ENCODE measurements around the gene FMNL3. TPM values are rescaled to one million over a fixed set of nuclear protein-coding genes. Genes with fewer than 3 reads are reported as not detected.

Gene FMNL3
- total RNA-seq, 2 donors from 2014 or later = 19.9 to 33.8 TPM

DNA sequence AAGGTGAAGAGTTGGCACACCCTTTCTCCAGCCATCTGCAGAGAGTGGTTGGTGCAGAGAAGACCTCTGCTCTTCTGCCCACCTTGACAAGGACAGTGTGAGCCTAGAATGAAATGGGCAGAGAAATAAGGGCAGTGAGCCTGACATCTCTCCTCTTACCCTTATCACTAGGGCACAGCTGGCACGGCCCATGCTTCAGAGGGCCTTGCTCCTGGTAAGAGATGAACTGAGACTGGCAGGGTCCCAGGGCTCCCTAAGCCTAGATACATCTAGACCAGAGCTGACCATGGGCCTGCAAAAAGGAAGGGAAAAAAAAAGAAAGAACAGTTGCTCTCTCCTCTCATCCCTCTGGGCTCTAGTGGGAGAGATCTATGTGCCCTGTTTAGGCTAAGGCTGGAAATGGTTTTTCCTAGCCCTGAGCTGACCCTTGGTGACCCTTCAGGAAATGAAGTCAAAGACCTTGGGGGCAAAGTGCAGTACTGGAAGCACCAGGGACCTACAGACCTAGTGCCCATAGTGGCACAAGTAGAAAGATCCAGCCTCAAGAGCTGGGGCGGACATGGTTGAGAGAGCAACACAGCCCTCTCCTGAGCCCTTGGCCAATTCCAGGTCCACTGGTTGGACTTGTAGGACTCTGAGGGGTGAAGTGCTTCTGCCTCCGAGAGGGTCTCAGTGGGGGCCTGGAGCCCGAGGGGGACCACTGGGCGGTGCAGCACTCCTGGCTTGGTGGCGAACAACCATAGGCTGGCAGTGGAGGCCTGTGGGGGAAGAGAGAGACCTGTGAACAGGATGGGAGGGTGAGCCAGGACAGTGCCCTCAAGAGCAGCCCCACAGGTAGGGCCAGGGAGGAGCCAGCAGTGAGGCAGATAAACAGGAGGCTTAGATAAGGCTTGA, 61.8 kb downstream of the FMNL3 start:
- Mint-ChIP-seq H3K27ac (peak overlapping the region; percentile 57), H3K36me3 (ENCODE audit: low read depth) (peaks cover 66% of the 10 kb centered on the region), H3K4me3 (no peak overlapping the region), H3K9me3 (no peaks in the 10 kb centered on the region), H3K27me3 (no peaks in the 10 kb centered on the region), H3K4me1 (peaks cover 17% of the 10 kb centered on the region)
- ATAC-seq (replicated peaks) = no peak

DNA sequence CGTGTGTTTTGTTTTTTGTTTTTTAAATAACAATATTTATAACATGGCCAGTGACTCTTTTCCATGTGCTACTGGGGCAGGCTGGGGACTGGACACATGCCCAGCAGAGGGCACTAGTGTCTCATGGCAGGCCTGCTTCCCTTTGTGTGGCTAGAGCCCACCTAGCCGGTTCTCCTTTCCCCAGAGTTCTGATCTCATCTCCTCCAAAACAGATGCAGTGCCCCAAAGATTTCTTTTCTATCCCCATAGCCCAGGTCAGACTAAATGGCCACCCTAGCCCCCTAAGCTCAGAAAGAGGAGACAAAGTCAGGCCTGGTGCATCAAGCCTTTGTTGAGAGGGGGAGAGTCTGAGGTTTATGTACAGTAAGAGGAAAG, 62.6 kb downstream of the FMNL3 start:
- no peaks in the 10 kb centered on the region for H3K27me3 Mint-ChIP-seq
- H3K4me1 Mint-ChIP-seq = peaks cover 17% of the 10 kb centered on the region
- H3K9me3 Mint-ChIP-seq = no peaks in the 10 kb centered on the region
- peak; percentile 90 for ATAC-seq (replicated peaks)
- peak overlapping the region; percentile 57 for H3K27ac Mint-ChIP-seq
- H3K36me3 Mint-ChIP-seq (ENCODE audit: low read depth) = peaks cover 58% of the 10 kb centered on the region
- no peak overlapping the region for H3K4me3 Mint-ChIP-seq

DNA sequence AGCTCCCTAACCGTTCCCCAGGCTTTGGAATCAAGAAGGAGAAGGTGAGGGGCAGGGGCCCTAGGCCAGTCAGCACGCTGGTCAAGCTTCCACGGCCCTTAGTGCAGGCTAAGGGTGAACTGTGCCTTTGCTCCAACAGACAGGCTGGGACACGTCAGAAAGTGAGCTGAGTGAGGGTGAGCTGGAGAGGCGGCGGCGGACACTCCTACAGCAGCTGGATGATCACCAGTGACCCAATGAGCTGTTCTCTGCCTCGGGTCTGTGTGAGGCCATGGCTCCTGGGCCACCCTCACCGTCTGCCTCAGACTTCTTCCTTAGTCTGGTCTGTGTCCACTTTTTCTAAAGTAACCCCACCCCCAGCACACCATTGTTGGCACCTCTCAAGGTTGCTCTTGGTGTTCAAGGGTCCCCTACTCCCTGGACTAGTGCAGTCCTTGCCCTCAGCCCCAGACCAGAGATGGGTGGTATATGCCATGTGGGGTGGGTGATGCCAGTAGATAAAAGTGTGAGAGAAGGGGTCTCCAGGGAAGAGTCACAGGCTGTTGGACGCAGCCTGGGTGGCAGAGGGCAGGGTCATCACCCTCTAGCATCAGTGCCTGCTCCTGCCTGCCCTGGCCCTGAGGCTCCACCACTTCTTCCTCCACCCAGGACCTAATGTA, 63.1 kb downstream of the FMNL3 start:
- Mint-ChIP-seq H3K4me3 (no peak overlapping the region), H3K36me3 (ENCODE audit: low read depth) (peaks cover 53% of the 10 kb centered on the region), H3K27ac (peak overlapping the region; percentile 57), H3K4me1 (peaks cover 13% of the 10 kb centered on the region), H3K27me3 (no peaks in the 10 kb centered on the region), H3K9me3 (no peaks in the 10 kb centered on the region)
- peak; percentile 4 for ATAC-seq (replicated peaks)

DNA sequence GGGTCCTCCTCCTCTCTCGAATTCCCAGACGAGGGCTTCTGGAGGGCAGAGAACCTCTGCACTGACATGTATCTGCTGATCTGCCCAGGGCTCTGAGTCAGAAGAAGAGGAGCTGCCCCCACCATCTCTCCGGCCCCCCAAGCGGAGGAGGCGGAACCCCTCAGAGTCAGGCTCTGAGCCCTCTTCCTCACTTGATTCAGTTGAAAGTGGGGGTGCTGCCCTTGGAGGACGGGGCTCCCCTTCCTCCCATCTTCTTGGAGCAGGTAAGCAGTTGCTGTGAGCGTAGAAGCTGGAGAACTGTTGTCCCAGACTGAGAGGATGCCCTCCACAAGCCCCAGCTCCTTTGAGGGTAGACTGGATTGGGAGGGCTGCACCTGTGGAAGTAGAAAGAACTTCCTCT, 64.1 kb downstream of the FMNL3 start:
- Mint-ChIP-seq H3K4me1 (peaks cover 9% of the 10 kb centered on the region), H3K27me3 (no peaks in the 10 kb centered on the region), H3K27ac (no peak overlapping the region)

DNA sequence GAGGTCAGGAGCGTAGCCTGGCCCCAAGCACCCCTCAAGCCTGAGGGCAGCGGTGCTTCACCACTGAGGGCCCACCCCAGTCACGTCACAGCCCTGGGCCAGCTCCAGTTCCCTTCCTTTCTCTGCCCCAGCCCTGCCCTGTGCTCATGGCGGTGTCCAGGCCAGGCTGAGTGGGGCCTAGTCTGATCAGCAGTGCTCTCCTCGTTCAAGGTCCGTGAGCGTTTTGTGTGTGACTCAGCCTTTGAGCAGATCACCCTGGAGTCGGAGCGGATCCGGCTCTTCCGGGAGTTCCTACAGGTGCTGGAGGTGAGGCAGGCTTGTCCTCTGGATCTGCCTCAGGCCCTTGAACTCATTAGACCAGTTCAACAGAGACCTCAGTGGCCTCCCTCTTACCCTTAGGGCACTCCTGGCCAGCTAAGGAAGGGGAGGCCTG, 64.8 kb downstream of the FMNL3 start:
- Mint-ChIP-seq H3K36me3 (ENCODE audit: low read depth) (peaks cover 36% of the 10 kb centered on the region), H3K4me3 (no peak overlapping the region), H3K4me1 (peaks cover 9% of the 10 kb centered on the region), H3K27ac (no peak overlapping the region), H3K9me3 (no peaks in the 10 kb centered on the region), H3K27me3 (no peaks in the 10 kb centered on the region)
- ATAC-seq (replicated peaks) = no peak

More for the DNA sequence above, 64.1 kb downstream of the FMNL3 start:
- no peak for ATAC-seq (replicated peaks)
- Mint-ChIP-seq H3K36me3 (ENCODE audit: low read depth) (peaks cover 43% of the 10 kb centered on the region), H3K9me3 (no peaks in the 10 kb centered on the region), H3K4me3 (no peak overlapping the region)

DNA sequence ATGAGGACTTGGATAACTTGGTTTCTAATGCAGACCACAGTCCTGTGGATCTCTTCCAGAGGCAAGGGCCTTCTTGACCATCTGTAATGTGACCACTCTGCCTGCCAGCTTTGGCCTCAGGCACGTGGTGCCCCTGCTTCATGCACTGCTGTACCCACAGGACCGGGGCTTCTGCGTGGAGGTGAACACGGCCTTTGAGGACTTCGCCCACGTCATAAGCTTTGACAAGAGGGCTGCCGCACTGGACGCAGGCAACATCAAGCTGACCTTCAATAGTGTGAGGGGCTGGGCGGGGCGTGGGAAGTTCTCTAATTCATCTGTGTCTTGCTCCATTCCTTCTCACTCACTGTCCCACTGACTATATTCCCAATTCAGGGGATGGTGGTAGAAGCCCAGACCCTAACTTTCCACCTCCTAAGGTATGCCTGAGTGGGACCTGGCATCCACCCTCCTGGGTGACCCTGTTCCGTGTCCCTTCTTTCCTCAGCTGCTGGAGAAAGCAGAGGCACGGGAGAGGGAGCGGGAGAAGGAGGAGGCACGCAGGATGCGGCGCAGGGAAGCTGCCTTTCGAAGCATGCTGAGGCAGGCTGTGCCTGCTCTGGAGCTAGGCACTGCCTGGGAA, 65.3 kb downstream of the FMNL3 start:
- no peaks in the 10 kb centered on the region for H3K27me3 Mint-ChIP-seq
- H3K4me3 Mint-ChIP-seq = no peak overlapping the region
- H3K36me3 Mint-ChIP-seq (ENCODE audit: low read depth) = peaks cover 30% of the 10 kb centered on the region
- H3K9me3 Mint-ChIP-seq = no peaks in the 10 kb centered on the region
- no peak for ATAC-seq (replicated peaks)
- peaks cover 15% of the 10 kb centered on the region for H3K4me1 Mint-ChIP-seq
- H3K27ac Mint-ChIP-seq = no peak overlapping the region

DNA sequence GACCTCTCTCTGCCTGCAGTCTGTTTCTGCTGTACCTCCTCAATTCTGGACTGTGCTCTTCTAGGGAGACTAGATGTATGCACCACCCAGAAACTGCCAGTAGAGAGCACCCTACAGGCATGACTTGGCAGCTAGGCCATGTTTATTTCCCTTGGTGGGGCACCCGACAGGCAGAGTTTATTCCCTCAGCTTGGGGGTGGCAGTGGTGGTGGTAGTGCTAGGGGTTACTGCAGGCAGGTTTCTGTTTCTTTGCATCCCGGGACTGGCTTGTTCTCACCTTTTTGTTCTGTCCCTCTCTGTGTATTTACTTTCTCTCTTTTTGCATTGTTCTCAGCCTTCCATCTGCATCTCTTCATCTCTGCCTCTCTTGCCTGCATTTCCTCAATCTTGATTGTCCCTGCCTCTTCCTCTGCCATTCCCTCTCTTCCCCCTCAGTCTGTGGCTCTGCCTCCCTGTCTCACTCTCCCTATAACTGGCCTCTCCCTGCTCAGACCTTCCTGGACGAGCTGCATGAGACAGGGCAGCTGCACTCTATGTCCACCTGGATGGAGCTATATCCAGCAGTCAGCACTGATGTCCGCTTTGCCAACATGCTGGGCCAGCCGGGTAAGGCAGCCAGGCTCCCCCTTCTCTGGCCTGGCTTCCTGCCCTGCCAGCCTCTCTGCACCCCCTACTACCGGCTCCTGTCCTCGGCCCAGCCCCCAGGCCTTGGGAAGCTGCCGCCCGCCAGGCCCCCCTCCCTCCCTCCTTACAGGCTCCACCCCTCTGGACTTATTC, 70.0 kb downstream of the FMNL3 start:
- H3K4me3 Mint-ChIP-seq = no peak overlapping the region
- H3K36me3 Mint-ChIP-seq (ENCODE audit: low read depth) = no peaks in the 10 kb centered on the region
- H3K27me3 Mint-ChIP-seq = no peaks in the 10 kb centered on the region
- no peaks in the 10 kb centered on the region for H3K9me3 Mint-ChIP-seq
- peak; percentile 86 for ATAC-seq (replicated peaks)
- peaks cover 9% of the 10 kb centered on the region for H3K4me1 Mint-ChIP-seq
- peak overlapping the region; percentile 16 for H3K27ac Mint-ChIP-seq

DNA sequence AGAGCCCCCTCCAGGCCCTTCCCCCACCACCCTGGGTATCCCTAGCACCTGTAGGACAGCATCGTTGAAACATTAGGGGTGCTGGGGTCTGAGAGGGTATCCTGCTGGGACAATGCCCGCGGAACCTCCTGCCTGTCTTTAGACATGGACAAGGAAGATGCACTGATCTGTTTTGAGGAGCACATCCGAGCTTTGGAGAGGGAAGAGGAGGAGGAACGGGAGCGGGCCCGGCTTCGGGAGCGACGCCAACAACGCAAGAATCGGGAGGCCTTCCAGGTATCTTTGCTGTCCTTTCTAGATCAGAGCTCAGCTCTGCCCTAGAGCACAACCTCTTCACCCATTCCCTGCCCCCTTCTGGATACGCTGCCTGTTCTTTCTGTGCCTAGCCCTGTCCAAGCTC, 70.6 kb downstream of the FMNL3 start:
- Mint-ChIP-seq H3K4me1 (peaks cover 9% of the 10 kb centered on the region), H3K4me3 (no peak overlapping the region)
- ATAC-seq (replicated peaks) = no peak

DNA sequence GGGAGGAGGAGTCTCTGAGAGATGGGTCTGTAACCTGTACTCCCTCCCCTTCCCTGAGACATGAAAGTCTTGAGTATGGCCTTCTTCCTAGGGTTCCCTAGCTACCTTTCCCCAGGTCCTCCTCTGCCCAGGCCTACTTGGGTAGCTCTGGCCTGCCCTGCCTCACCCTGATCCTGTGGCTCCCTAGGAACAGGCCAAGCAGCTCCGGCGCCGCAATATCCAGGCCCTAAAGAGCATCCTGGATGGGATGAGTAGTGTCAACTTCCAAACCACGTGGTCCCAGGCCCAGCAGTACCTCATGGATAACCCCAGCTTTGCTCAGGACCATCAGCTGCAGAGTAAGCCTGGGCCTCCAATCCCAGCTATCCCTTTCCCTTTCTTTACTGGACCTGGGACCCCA, 71.5 kb downstream of the FMNL3 start:
- ATAC-seq (replicated peaks) = no peak

More for the DNA sequence above, 70.6 kb downstream of the FMNL3 start:
- Mint-ChIP-seq H3K36me3 (ENCODE audit: low read depth) (no peaks in the 10 kb centered on the region), H3K9me3 (no peaks in the 10 kb centered on the region), H3K27me3 (no peaks in the 10 kb centered on the region), H3K27ac (peak overlapping the region; percentile 16)

DNA sequence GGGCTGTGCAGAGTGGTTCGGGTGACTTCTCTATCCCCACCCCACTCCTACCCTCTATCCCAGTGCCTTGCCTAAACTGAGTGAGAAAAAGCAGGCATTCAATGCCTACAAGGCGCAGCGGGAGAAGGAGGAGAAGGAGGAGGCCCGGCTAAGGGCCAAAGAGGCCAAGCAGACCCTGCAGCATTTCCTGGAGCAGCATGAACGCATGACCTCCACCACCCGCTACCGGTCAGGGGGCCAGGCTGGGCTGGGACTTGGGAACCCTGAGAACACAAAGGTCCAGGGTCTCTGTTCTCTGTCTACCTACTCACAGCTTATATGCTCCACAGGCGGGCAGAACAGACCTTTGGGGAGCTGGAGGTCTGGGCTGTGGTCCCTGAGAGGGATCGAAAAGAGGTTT, 72.2 kb downstream of the FMNL3 start:
- Mint-ChIP-seq H3K9me3 (no peaks in the 10 kb centered on the region), H3K36me3 (ENCODE audit: low read depth) (no peaks in the 10 kb centered on the region), H3K4me1 (peaks cover 9% of the 10 kb centered on the region), H3K27me3 (no peaks in the 10 kb centered on the region), H3K27ac (peak overlapping the region; percentile 34), H3K4me3 (no peak overlapping the region)
- ATAC-seq (replicated peaks) = no peak

More for the DNA sequence above, 71.5 kb downstream of the FMNL3 start:
- peaks cover 9% of the 10 kb centered on the region for H3K4me1 Mint-ChIP-seq
- no peak overlapping the region for H3K27ac Mint-ChIP-seq
- no peaks in the 10 kb centered on the region for H3K9me3 Mint-ChIP-seq
- no peaks in the 10 kb centered on the region for H3K36me3 Mint-ChIP-seq (ENCODE audit: low read depth)
- H3K27me3 Mint-ChIP-seq = no peaks in the 10 kb centered on the region
- no peak overlapping the region for H3K4me3 Mint-ChIP-seq

DNA sequence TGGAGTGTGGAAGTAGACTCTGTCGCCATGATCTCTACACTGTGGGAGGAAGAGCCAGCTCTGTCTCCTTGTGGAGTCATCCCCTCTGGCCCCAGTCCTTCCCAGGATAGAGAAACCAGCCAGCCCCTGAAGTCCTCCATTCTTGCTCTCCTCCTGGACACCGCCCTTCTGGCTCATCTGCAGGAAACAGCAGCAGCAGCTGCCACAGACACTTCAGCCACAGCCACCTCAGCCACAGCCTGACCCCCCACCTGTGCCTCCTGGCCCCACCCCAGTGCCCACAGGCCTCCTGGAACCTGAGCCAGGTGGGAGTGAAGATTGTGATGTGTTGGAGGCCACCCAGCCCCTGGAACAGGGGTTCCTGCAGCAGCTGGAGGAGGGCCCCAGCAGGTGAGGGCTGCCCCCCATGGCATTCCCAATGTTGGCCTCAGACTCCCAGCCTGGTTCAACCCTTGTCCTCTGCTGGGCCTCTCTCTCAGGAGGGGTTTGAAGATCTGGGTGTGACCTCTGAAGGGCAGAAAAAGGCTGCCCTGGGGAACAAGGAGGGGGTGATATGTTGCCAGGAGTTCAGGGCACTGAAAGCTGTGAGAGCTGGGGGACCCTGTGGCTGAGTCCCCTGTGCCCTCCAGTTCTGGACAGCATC, 73.4 kb downstream of the FMNL3 start:
- no peaks in the 10 kb centered on the region for H3K36me3 Mint-ChIP-seq (ENCODE audit: low read depth)
- H3K27ac Mint-ChIP-seq = peak overlapping the region; percentile 34
- H3K9me3 Mint-ChIP-seq = no peaks in the 10 kb centered on the region
- H3K4me1 Mint-ChIP-seq = peaks cover 9% of the 10 kb centered on the region
- ATAC-seq (replicated peaks) = no peak
- H3K4me3 Mint-ChIP-seq = no peak overlapping the region
- no peaks in the 10 kb centered on the region for H3K27me3 Mint-ChIP-seq

DNA sequence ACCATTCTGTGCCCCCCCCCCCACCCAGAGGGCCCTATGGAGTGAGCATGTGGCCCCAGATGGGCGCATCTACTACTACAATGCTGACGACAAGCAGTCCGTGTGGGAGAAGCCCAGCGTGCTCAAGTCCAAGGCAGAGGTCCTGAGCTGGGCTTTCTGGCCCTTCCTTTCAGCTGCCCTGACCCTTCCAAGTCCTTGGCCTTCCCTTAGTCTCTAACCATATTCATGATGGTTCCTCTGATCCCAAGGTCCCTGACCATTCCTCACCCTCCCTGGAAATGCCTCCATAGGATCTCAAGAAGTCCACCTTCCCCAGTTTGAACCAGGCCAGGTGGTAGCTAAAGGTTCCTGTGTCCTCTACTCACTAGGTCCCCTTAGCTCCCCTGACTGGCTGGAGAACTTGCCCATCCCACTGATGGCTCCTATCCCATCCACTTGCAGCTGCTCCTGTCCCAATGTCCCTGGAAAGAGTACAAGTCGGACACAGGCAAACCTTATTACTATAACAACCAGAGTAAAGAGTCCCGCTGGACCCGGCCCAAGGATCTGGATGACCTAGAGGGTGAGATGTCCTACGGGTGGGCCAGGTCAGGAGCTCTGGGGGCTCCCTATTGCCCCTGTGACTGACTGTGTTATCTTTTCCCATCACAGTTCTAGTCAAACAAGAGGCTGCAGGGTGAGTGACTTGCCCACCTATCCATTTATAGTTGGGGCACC, 74.1 kb downstream of the FMNL3 start:
- Mint-ChIP-seq H3K4me1 (peaks cover 9% of the 10 kb centered on the region), H3K36me3 (ENCODE audit: low read depth) (no peaks in the 10 kb centered on the region), H3K9me3 (no peaks in the 10 kb centered on the region), H3K27ac (no peak overlapping the region), H3K27me3 (no peaks in the 10 kb centered on the region), H3K4me3 (no peak overlapping the region)
- no peak for ATAC-seq (replicated peaks)

DNA sequence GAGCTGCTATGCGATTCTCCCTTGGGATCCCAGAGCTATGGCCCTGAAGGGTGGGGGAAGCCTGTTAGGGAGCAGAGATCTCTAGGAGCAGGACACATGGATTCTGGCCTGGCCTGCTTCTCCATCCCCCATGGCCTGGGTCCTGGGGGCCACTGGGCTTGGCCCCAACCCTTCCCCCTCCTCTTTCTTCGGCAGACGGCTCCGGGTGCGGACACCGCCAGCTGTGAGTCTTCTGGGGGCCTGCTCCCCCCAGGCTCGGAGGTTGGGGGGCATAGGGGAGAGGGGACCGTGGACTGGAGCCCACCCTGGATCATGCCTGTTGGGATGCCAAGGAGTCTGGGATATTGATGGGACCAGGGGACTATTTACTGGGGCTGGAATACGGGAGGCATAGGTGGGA, 74.8 kb downstream of the FMNL3 start:
- Mint-ChIP-seq H3K36me3 (ENCODE audit: low read depth) (no peaks in the 10 kb centered on the region), H3K9me3 (no peaks in the 10 kb centered on the region), H3K27ac (no peak overlapping the region), H3K4me3 (no peak overlapping the region), H3K4me1 (peaks cover 9% of the 10 kb centered on the region), H3K27me3 (no peaks in the 10 kb centered on the region)
- no peak for ATAC-seq (replicated peaks)

Measured in activated T-helper 17 cell treated with anti-CD3 and anti-CD28 coated beads, Interleukin-2, amount 50 U/mL, for 72 hours (primary cell).